Jurkat, Clone E6-1 (cell line): Measurements from ENCODE around the gene DHRS12.

Experiments
- DNase-seq: peaks from one replicate; pipeline ENCODE4 v3.0.0-alpha.2; 2011; ENCODE audit warnings: low read depth, low spot score
- H3K4me3 ChIP-seq: 2 replicates; pipeline ENCODE4 v1.5.1; 2011; ENCODE audit warnings: mild to moderate bottlenecking, low read length, control low read depth, moderate library complexity

Gene DHRS12

GRCh38 chr13:51769455-51770127, 34.4 kb downstream of the DHRS12 start:
- DNase-seq: no peak
- H3K4me3 ChIP-seq: no peak overlapping the region

GRCh38 chr13:51768976-51769375, 35.0 kb downstream of the DHRS12 start:
- DNase-seq: no peak
- no peak overlapping the region for H3K4me3 ChIP-seq

- DNase-seq: no peak
- no peak overlapping the region for H3K4me3 ChIP-seq
These were observed 35.5 kb downstream of the DHRS12 start for GRCh38 chr13:51768378-51768921.

- no peak for DNase-seq
- H3K4me3 ChIP-seq: no peak overlapping the region
These were observed 36.9 kb downstream of the DHRS12 start for GRCh38 chr13:51767100-51767499.

- no peak for DNase-seq
- H3K4me3 ChIP-seq: no peak overlapping the region
These were observed 38.8 kb downstream of the DHRS12 start for GRCh38 chr13:51765142-51765515.

- H3K4me3 ChIP-seq: no peak overlapping the region
- DNase-seq: peak; percentile 37
These were observed 39.5 kb downstream of the DHRS12 start for GRCh38 chr13:51764184-51765141.

GRCh38 chr13:51763486-51763885, 40.5 kb downstream of the DHRS12 start:
- no peak for DNase-seq
- no peak overlapping the region for H3K4me3 ChIP-seq

- no peak overlapping the region for H3K4me3 ChIP-seq
- DNase-seq: no peak
These were observed 42.2 kb downstream of the DHRS12 start for GRCh38 chr13:51761643-51762350.

- no peak overlapping the region for H3K4me3 ChIP-seq
- no peak for DNase-seq
These were observed 43.4 kb downstream of the DHRS12 start for GRCh38 chr13:51760592-51760991.

GRCh38 chr13:51759240-51759639, 44.7 kb downstream of the DHRS12 start:
- no peak for DNase-seq
- no peak overlapping the region for H3K4me3 ChIP-seq

GRCh38 chr13:51758691-51759090, 45.3 kb downstream of the DHRS12 start:
- no peak for DNase-seq
- H3K4me3 ChIP-seq: no peak overlapping the region

- H3K4me3 ChIP-seq: no peak overlapping the region
- no peak for DNase-seq
These were observed 47.3 kb downstream of the DHRS12 start for GRCh38 chr13:51756651-51757050.

GRCh38 chr13:51747438-51748434, 56.2 kb downstream of the DHRS12 start:
- DNase-seq: no peak
- H3K4me3 ChIP-seq: no peak overlapping the region

GRCh38 chr13:51746802-51747201, 57.2 kb downstream of the DHRS12 start:
- DNase-seq: no peak

GRCh38 chr13:51745243-51745642, 58.7 kb downstream of the DHRS12 start:
- no peak for DNase-seq

More at GRCh38 chr13:51746802-51747201, 57.2 kb downstream of the DHRS12 start:
- H3K4me3 ChIP-seq: no peak overlapping the region

GRCh38 chr13:51742611-51743010, 61.4 kb downstream of the DHRS12 start:
- H3K4me3 ChIP-seq: no peak overlapping the region
- no peak for DNase-seq

More at GRCh38 chr13:51745243-51745642, 58.7 kb downstream of the DHRS12 start:
- H3K4me3 ChIP-seq: no peak overlapping the region

GRCh38 chr13:51742031-51742430, 61.9 kb downstream of the DHRS12 start:
- DNase-seq: no peak
- no peak overlapping the region for H3K4me3 ChIP-seq

- H3K4me3 ChIP-seq: no peak overlapping the region
- DNase-seq: no peak
These were observed 63.3 kb downstream of the DHRS12 start for GRCh38 chr13:51740698-51741097.
